ENCODE measurements around the gene DGLUCY.
"Not testable (repeated sequence)": the region's sequence is repeated elsewhere in the genome, so short reads cannot be mapped to it uniquely, and the experiment has no call there.

The DGLUCY gene

GRCh38 chr14:91142214-91142668 is 28.4 kb downstream of the DGLUCY start:
- DNase-seq = no peak

DNA sequence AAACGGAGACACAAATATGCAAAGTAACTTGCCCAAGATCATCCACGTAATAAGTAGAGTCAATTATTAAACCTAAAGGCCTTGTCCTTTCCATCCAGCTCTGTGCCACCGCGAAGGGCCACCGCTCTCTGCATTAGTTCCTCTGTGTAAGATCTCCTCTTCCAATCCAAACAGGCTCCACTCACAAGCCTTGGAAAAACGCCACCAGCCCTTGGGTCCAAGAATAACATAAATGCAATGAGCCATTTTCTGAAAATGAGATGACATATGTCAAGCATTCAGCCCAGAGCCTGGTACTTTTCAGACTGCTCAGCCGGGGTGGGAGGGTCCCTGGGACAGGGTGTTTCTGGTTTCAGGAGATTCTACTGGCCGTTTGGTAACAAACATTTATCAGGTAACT is 30.0 kb downstream of the DGLUCY start:
- DNase-seq = no peak

DNA sequence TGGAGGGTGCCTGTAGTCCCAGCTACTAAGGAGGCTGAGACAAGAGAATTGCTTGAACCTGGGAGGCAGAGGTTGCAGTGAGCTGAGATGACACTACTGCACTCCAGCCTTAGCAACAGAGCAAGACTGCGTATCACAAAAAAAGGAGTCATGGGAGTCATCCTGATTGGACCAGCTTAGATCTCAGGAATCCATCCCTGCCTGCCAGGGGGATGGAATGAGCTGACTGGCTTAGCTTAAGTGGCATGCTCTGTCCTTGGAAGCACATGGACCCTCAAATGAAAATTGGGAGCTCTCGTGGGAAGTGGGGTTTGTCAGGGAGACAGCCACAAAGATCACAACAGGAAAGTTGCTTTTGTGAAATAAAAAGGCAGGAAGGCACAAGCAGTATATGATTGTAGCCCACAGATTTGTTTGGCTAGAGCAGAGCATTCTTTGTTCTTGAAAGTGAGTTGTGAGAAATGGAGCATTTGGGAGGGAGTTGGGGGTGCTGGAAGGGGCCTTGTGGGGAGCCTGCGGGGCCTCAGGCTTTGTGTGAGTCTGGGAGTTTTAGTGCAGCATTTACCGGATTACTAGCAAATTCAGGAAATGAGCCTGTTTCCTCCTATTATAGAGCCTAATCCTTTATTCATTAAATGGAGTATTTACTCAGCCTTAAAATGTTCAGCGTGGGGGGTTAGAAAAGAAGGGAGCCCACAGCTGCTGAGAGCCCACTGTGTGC is 30.7 kb downstream of the DGLUCY start:
- DNase-seq = no peak

- DNase-seq = no peak
Observed at GRCh38 chr14:91145391-91146160, 31.7 kb downstream of the DGLUCY start.

- no peak for DNase-seq
Observed at GRCh38 chr14:91146661-91147060, 32.8 kb downstream of the DGLUCY start.

DNA sequence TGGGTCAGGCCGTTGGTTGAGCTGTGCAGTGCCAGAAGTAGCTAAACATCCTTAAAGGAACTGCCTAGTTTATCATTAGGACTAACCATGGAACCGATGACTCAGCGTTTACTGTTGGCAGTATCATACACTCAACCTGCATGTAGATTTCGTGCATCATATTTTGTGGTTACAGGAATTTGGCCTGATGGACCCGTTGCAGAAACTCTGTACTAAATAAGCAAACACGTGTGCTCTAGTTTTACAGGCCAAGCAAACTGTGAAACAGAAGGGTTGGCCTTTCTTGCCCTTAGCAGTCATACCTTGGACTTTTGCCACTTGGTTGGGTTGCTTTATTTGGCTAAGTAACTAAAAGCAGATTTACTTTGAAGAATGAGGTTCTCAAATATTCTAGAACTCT is 35.6 kb downstream of the DGLUCY start:
- peak; percentile 33 for DNase-seq

GRCh38 chr14:91152499-91152898 is 38.6 kb downstream of the DGLUCY start:
- no peak for DNase-seq

GRCh38 chr14:91153360-91153759 is 39.5 kb downstream of the DGLUCY start:
- no peak for DNase-seq

GRCh38 chr14:91154851-91155625 is 41.2 kb downstream of the DGLUCY start:
- DNase-seq = peak; percentile 70

GRCh38 chr14:91155626-91156089 is 41.8 kb downstream of the DGLUCY start:
- DNase-seq = no peak

DNA sequence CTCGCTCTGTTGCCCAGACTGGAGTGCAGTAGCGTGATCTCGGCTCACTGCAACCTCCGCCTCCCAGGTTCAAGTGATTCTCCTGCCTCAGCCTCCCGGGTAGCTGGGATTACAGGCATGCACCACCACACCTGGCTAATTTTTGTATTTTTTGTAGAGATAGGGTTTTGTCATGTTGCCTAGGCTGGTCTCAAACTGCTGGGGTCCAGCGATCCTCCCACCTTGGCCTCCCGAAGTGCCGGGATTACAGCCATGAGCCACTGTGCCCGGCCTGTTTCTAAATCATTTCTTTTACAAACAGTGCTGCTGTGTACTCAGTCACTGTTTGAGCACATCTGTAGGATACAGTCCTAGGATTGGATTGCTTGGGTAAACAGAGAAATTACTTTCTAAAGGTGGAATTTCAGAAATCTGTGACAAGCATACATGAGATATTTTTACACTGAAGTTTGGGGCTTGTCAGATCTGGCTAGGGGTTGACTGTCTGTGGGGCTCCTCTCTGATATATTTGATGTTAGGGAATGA is 42.3 kb downstream of the DGLUCY start:
- DNase-seq = not testable (repeated sequence)

DNA sequence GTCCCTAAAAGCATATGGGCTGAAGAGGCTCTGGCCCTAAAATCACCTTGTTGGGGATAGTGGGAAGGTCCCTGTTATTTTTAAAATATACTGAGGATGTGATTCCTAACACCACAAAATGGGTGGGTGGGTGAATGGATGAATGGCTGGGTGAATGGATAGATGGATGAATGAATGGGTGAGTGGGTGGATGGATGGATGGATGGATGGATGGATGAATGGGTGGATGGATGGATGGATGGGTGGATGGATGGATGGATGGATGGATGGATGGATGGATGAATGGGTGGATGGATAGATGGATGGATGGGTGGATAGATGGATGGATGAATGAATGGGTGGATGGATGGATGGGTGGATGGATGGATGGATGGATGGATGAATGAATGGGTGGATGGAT is 43.0 kb downstream of the DGLUCY start:
- DNase-seq = not testable (repeated sequence)

DNA sequence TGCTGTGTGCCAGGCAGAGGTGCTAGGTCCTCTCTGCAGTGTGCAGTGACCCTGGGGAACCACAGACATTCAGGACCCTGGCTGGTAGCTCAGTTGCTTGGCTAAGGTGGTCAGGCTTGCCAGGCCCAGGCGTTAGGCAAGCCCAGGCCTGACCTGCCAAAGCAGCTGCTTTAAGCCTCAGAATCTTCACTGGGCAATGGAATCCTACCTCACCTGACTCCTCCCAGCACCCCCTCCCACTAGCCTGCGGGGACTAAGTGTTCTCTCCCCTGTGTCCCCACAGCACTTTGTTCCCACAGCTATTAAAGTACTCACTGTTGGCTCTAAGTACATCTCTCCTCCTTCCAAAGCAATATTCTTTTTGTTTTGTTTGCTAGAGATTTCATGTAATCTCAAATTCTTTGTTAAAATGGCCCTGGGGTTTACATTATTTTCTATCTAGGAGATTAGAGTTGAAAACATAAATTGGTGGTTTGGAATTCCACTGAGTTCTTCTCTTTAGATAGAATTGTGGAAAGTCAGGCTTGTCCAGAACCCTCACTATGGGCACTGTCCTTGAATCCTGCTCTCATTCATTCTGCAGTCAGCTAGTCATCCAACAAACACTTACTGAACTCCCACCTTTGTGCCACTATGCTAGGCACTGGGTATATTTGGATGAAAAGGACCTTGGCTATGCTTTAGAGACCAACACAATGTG is 44.4 kb downstream of the DGLUCY start:
- DNase-seq = no peak

DNA sequence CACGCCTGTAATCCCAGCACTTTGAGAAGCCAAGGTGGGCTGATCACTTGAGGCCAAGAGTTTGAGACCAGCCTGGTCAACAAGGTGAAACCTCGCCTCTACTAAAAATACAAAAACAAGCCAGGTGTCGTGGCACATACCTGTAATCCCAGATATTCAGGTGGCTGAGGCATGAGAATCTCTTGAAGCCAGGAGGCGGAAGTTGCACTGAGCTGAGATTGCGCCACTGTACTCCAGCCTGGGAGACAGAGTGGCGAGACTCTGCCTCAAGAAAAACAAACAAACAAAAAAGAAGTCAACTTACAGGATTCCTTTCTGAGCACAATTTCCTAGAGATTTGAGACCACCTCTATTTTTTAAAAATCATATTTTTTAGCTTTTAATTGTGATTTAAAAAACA is 45.3 kb downstream of the DGLUCY start:
- no peak for DNase-seq

- no peak for DNase-seq
Observed at GRCh38 chr14:91159906-91160305, 46.0 kb downstream of the DGLUCY start.

GRCh38 chr14:91163316-91163715 is 49.4 kb downstream of the DGLUCY start:
- DNase-seq = peak; percentile 89

GRCh38 chr14:91164676-91165075 is 50.8 kb downstream of the DGLUCY start:
- no peak for DNase-seq

DNA sequence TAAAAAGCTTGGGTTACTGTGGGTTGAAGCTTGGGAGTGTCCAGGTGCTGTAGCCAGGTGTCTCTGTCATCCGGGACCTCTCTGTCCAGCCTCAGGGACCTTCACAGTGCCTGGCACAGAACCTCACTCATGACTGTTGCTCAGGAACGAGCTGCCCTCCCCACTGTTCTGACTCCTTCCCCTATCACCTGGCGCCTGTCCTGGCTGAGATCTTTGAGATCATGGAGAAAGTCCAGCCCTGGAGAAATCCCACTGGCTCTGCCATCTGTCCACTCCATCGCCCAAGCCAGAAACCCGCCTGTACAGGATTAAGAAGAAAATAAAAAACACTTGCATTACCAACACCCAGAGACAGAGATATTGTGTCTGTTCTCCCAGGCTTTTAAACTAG is 53.5 kb downstream of the DGLUCY start:
- peak; percentile 36 for DNase-seq

DNA sequence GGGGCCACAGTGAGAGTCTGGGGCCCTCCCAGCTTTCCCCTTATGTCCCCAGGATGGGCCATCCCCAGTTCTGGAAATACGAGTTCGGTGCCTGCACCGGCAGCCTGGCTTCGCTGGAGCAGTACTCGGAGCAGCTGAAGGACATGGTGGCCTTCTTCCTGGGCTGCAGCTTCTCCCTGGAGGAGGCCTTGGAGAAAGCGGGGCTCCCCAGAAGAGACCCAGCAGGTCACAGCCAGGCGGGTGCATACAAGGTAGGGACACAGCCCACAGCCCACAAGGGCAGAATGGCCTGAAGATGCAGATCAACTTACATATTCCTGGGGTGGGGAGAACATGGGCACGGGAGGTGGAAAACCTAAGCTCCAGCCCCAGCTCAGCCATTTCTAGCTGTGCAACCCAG is 56.1 kb downstream of the DGLUCY start:
- no peak for DNase-seq

DNA sequence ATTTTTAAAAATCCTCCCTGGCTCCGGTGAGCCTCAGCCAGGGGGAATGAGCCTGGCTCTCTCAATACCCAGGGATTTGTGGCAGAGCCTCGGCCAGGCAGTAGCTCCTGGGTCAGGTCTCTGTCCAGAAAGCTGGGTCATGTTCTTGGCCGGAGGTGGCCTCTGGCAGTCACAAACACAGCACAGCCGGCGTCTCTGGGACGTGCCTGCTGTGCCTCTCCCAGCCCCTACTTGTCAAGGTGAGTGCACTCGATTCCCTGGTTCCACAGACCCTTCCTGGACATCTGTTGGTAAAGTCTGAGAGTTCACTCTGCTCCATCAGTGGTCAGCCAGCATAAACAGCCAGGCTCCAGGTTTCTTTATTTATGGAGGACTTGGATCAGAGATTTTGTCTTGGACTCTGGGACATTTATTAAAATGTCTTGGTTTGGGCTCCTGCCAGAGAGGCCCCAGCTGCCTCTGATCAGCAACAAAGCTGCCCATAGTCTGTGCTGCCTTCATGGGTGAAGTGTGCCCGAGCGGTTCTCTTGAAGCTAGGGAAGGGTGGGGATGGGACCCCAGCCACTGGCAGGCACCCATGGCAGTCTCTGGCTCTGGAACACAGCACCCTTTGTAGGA is 56.7 kb downstream of the DGLUCY start:
- peak; percentile 26 for DNase-seq

- no peak for DNase-seq
Observed at GRCh38 chr14:91171291-91171690, 57.4 kb downstream of the DGLUCY start.

- peak; percentile 36 for DNase-seq
Observed at GRCh38 chr14:91173221-91173670, 59.4 kb downstream of the DGLUCY start.

Data from DMS 273 treated with DMSO at 0.1 percent for 48 hours (cell line).